HG03460 (cell line): Measurements from ENCODE around the gene TROAP.
"Not testable (repeated sequence)": the region's sequence is repeated elsewhere in the genome, so short reads cannot be mapped to it uniquely, and the experiment has no call there.

Experiments used
- ATAC-seq: cut with Tn5 transposase; IDR thresholded peaks from one replicate; pipeline ENCODE4 v1.9.1; 2021; ENCODE audit not compliant: unreplicated experiment

Gene TROAP, protein sequence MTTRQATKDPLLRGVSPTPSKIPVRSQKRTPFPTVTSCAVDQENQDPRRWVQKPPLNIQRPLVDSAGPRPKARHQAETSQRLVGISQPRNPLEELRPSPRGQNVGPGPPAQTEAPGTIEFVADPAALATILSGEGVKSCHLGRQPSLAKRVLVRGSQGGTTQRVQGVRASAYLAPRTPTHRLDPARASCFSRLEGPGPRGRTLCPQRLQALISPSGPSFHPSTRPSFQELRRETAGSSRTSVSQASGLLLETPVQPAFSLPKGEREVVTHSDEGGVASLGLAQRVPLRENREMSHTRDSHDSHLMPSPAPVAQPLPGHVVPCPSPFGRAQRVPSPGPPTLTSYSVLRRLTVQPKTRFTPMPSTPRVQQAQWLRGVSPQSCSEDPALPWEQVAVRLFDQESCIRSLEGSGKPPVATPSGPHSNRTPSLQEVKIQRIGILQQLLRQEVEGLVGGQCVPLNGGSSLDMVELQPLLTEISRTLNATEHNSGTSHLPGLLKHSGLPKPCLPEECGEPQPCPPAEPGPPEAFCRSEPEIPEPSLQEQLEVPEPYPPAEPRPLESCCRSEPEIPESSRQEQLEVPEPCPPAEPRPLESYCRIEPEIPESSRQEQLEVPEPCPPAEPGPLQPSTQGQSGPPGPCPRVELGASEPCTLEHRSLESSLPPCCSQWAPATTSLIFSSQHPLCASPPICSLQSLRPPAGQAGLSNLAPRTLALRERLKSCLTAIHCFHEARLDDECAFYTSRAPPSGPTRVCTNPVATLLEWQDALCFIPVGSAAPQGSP

GRCh38 chr12:49322708-49323523 is at the start of gene TROAP:
Gene TROAP (plus strand): TSS chr12:49323255. CDS start chr12:49323609, 354 bp downstream.
- peak; percentile 98 for ATAC-seq

GRCh38 chr12:49273726-49274395 is 49.2 kb upstream of the TROAP start:
- no peak for ATAC-seq

GRCh38 chr12:49274396-49275069 is 48.5 kb upstream of the TROAP start:
- ATAC-seq, result no peak

DNA sequence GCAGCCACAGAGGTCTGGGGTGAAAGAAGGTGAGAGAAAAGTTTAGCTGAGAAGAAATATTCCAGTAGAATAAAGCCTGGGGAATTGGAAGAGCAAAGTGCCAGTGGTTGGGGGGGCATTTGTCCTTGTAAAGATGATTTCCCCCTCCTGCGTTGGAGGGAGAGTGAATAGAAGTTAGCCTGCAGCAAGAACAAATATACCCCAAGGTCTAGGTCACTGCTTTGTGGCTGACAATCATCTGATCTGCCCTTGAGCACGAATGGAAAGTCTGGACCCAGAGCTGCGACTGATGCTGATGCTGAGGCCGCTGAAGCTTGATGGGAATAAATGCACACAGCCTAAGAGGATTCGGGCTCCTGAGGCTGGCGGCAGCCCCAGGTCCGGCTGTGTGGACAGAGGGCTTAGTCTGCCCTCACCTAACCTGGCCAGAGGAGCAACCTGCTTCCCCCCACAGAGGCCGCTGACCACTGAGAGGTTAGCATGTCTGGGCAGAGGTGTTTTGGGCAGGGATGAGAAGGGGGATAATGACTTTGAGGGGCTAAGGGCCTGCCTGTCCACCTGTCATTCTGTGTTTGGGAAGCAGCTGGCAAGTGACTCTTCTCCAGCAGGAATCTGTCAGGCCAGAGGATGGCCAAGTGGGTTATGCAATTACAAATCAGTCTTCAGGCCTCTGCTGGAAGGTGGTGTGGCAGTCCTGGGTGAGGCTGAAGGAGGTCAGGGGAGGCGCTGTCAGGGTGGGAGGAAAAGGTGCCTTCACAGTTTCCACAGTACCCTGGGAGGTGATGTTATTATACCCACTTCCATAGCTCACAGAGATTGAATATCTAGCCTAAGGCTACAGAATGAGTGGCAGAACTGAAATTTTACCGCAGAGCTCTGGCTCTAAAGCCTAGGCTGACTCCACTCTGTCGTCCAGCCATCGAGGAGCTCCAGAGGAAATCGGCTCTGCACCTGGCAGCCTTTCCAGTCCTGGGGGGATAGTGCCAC is 46.5 kb upstream of the TROAP start:
- ATAC-seq, result no peak

GRCh38 chr12:49277466-49277865 is 45.6 kb upstream of the TROAP start:
- no peak for ATAC-seq

- no peak for ATAC-seq
Observed at GRCh38 chr12:49279706-49280159, 43.3 kb upstream of the TROAP start.

GRCh38 chr12:49280545-49280944 is 42.5 kb upstream of the TROAP start:
- ATAC-seq, result not testable (repeated sequence)

DNA sequence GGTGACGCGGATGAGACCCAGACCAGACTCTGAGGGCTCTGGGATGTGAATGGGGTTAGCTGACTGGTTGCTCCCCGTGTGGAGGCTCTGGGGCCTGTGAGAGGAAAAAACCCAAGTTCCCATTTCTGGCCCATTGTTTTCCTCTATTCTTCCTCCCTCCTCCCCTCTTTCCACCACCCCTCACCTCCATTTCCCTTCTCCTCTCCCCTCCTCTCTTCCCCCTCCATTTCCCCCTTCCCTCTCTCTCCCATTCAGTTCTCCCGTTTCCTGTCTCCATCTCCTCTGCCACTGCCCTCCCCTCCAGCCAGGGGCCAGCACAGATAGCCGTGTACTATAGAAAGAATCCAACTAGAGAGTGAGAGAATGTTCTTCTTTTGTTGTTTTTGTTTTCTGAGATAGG is 40.8 kb upstream of the TROAP start:
- ATAC-seq, result no peak

DNA sequence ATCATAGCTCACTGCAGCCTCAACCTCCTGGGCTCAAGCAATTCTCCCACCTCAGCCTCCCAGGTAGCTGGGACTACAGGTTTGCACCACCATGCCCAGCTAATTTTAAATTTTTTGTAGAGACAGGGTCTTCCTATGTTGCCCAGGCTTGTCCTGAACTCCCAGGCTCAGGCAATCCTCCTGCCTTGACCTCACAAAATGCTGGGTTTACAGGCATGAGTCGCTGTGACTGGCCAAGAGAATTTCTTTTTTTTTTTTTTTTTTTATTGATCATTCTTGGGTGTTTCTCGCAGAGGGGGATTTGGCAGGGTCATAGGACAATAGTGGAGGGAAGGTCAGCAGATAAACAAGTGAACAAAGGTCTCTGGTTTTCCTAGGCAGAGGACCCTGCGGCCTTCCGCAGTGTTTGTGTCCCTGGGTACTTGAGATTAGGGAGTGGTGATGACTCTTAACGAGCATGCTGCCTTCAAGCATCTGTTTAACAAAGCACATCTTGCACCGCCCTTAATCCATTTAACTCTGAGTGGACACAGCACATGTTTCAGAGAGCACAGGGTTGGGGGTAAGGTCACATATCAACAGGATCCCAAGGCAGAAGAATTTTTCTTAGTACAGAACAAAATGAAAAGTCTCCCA is 40.2 kb upstream of the TROAP start:
- not testable (repeated sequence) for ATAC-seq

DNA sequence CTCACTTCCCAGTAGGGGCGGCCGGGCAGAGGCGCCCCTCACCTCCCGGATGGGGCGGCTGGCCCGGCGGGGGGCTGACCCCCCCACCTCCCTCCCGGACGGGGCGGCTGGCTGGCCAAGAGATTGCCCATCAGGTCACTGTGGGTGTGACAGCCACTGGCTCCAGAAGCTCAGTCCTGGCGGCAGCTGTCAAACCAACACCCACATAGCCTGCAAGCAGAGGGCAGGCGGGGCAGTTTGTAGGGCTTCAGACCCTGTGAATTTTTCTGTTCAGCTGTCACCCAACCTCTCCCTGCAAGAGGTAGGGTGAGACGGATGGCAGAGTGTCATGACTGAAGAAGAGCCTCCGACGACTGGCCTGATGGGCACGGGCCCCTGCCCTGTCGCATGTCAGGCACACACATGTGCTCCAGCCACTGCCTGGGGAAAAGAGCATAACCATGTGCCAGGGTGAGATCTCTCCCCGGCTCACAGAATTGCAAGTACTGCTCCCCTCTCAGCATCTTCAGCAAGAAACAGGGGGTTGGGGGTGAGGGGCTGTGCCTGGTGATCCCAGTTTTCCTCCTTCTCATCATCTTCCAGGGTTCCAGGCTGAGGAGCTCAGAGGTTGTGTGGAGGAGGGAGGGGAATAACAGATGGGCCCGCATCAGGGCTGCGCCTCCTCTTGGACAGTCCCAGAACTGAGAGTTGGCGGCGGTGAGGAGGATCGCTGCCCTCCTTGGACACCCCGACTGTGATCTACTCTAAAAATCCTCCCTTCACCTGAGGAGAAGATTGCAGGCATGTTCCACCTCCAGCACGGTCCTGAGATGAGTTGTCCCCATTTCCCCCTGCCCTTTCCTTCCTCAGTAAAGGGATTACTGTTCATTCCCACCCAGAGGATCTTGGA is 39.3 kb upstream of the TROAP start:
- no peak for ATAC-seq

DNA sequence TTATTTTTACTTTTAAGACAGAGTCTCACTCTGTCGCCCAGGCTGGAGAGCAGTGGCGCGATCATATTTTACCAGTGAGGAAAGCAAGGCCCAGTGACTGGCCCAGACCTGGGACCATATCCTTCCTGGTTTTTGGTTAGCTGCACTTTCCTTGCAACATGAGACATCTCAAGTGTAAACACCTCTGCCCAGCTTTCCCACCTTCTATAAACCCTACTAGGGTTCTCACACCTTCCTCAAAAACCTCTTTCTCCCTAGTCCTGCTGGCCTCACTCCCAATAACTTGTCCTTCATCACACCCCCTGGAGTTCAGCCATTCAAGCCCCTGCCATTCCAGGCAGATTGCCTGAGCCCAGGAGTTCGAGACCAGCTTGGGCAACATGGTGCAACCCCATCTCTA is 38.4 kb upstream of the TROAP start:
- ATAC-seq, result no peak

- ATAC-seq, result no peak
Observed at GRCh38 chr12:49287876-49288275, 35.2 kb upstream of the TROAP start.

DNA sequence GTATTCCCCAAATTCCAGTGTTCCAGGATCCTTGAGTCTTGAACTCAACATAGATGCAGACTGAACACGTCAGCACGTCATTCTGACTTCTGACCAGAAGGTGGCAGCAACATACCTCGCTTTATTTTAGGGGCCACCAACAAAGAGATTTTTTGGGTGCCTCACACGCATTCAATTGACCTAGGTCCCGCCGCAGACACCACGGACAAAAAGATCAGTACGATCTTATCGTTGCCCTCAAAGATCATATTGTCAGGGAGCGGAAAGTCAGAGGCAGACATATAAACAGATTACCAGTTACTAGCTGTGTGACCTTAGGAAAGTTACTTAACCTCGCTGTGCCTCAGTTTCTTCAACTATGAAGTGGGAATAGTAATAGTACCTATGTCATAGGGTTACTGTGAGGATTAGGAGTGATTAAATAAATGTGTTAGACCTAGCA is 34.6 kb upstream of the TROAP start:
- no peak for ATAC-seq

DNA sequence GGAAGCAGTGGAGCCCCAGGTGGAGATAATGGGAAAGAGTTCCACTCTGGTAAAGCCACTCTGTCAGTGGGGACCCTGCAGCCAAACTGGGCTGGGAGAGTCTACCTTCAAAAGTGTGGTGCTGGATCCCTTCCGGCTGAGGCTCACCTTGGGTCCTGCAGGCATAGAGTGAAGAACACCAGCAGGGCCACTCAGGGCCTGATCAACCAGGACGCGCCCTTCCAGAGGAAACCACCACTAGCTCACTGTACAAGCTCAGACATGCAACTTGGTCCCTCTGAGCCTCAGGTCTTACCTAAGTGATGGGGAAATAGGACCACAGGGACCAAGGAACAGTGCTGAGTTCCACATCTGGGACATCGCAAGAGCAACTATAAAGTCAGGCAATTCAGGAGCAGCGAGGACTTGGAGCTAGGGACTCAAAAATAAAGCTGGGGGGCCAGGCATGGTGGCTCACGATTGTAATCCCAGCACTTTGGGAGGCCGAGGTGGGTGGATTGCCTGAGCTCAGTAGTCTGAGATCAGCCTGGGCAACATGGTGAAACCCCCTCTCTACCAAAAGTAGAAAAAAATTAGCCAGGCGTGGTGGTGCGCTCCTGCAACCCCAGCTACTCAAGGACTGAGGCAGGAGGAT is 34.0 kb upstream of the TROAP start:
- ATAC-seq, result no peak

GRCh38 chr12:49292729-49293055 is 30.4 kb upstream of the TROAP start:
- ATAC-seq, result no peak

- ATAC-seq, result no peak
Observed at GRCh38 chr12:49293056-49293956, 29.7 kb upstream of the TROAP start.
